Activated CD4-positive, alpha-beta T cell treated with anti-CD3 and anti-CD28 coated beads, Interleukin-2, amount 50 U/mL, for 48 hours (primary cell): Measurements from ENCODE around the gene ADAM22.
"Not testable (repeated sequence)": the region's sequence is repeated elsewhere in the genome, so short reads cannot be mapped to it uniquely, and the experiment has no call there.

ENCODE experiments used
- DNase-seq, 2 experiments: peaks; one replicate each; pipeline ENCODE4 v3.0.0-alpha.2; 2020

Gene ADAM22

GRCh38 chr7:87933953-87934698, at the start of gene ADAM22:
Gene ADAM22 (plus strand): TSS chr7:87934251. CDS start chr7:87934466, 215 bp downstream.
- peak; percentile 75 to 84 for DNase-seq

- no peak for DNase-seq
These were observed 49.0 kb upstream of the ADAM22 start for GRCh38 chr7:87885018-87885417.

GRCh38 chr7:87886875-87887274, 47.2 kb upstream of the ADAM22 start:
- no peak for DNase-seq

GRCh38 chr7:87895363-87895762, 38.7 kb upstream of the ADAM22 start:
- DNase-seq = no peak

GRCh38 chr7:87899255-87899654, 34.8 kb upstream of the ADAM22 start:
- DNase-seq = no peak

- DNase-seq = not testable (repeated sequence)
These were observed 26.7 kb upstream of the ADAM22 start for GRCh38 chr7:87907136-87907906.

- not testable (repeated sequence) for DNase-seq
These were observed 25.2 kb upstream of the ADAM22 start for GRCh38 chr7:87908814-87909213.

GRCh38 chr7:87912121-87912520, 21.9 kb upstream of the ADAM22 start:
- DNase-seq = no peak

GRCh38 chr7:87918740-87919139, 15.3 kb upstream of the ADAM22 start:
- no peak for DNase-seq

GRCh38 chr7:87919875-87920274, 14.2 kb upstream of the ADAM22 start:
- DNase-seq = no peak

- DNase-seq = no peak
These were observed 13.5 kb upstream of the ADAM22 start for GRCh38 chr7:87920578-87920977.

- not testable (repeated sequence) for DNase-seq
These were observed 11.2 kb upstream of the ADAM22 start for GRCh38 chr7:87922759-87923395.

GRCh38 chr7:87926581-87927461, 7.2 kb upstream of the ADAM22 start:
- DNase-seq = no peak

GRCh38 chr7:87933605-87933952, 472 bp upstream of the ADAM22 start:
- no peak for DNase-seq

GRCh38 chr7:87934699-87935383, 790 bp downstream of the ADAM22 start:
- DNase-seq = peak; percentile 21 to 28

GRCh38 chr7:87935384-87935706, 1.3 kb downstream of the ADAM22 start:
- no peak for DNase-seq

GRCh38 chr7:87941138-87941537, 7.1 kb downstream of the ADAM22 start:
- no peak for DNase-seq

GRCh38 chr7:87944547-87944946, 10.5 kb downstream of the ADAM22 start:
- no peak for DNase-seq

GRCh38 chr7:87945926-87946325, 11.9 kb downstream of the ADAM22 start:
- DNase-seq = not testable (repeated sequence)

- DNase-seq = no peak
These were observed 14.3 kb downstream of the ADAM22 start for GRCh38 chr7:87948371-87948770.

GRCh38 chr7:87959336-87959735, 25.3 kb downstream of the ADAM22 start:
- no peak for DNase-seq

- no peak for DNase-seq
These were observed 26.2 kb downstream of the ADAM22 start for GRCh38 chr7:87960239-87960638.
